GM12892 (cell line): ENCODE results near the gene SLC13A2.

ENCODE experiments used
- POLR2A ChIP-seq: IDR thresholded peaks from 2 replicates; pipeline ENCODE4 v1.6.1; 2011; ENCODE audit warnings: low read depth, low read length, control low read depth
- POLR2AphosphoS5 ChIP-seq: IDR thresholded peaks from 2 replicates; pipeline ENCODE4 v1.6.1; 2011; ENCODE audit warnings: low read depth, low read length, control low read depth
- TAF1 ChIP-seq: IDR thresholded peaks from 2 replicates; pipeline ENCODE4 v1.6.1; 2011; ENCODE audit warnings: low read depth, mild to moderate bottlenecking, control low read depth, low read length, borderline replicate concordance

GRCh38 chr17:28530926-28531325 lies 57.5 kb downstream of the SLC13A2 start:
- no peak for TF ChIP-seq POLR2A
- TF ChIP-seq TAF1, result no peak
- TF ChIP-seq POLR2AphosphoS5, result no peak
